KMS-11 (cell line): ENCODE data around the gene KYAT1.

Source experiments
- H2AFZ ChIP-seq: fragments of 200-600 bp; sonication (generic); 2 replicates; pipeline ENCODE4 v1.6.1; 2016; ENCODE audit warnings: antibody characterized with exemption, mixed run types, low read depth
- H3K27ac ChIP-seq: fragments of 200-600 bp; sonication (generic); 2 replicates; pipeline ENCODE4 v1.6.1; 2016; ENCODE audit warnings: mild to moderate bottlenecking, mixed run types
- H3K27me3 ChIP-seq: fragments of 200-600 bp; sonication (generic); 2 replicates; pipeline ENCODE4 v1.6.1; 2017; ENCODE audit warnings: mild to moderate bottlenecking, low read depth, mixed run types, moderate library complexity; ENCODE audit not compliant: insufficient read depth
- H3K36me3 ChIP-seq: fragments of 200-600 bp; sonication (generic); 2 replicates; pipeline ENCODE4 v1.6.1; 2017; ENCODE audit warnings: mild to moderate bottlenecking, mixed run types; ENCODE audit not compliant: insufficient read depth
- H3K4me1 ChIP-seq: fragments of 200-600 bp; sonication (generic); 2 replicates; pipeline ENCODE4 v1.6.1; 2016; ENCODE audit warnings: mild to moderate bottlenecking, low read depth, mixed run types; ENCODE audit not compliant: poor library complexity, severe bottlenecking
- H3K4me2 ChIP-seq: fragments of 200-600 bp; sonication (generic); 2 replicates; pipeline ENCODE4 v1.7.0; 2016; ENCODE audit warnings: mild to moderate bottlenecking, mixed run types
- H3K4me3 ChIP-seq: fragments of 200-600 bp; sonication (generic); IDR thresholded peaks from 2 replicates; pipeline ENCODE4 v1.6.1; 2017; ENCODE audit warnings: low read depth, low read length, mixed read lengths; ENCODE audit not compliant: insufficient read depth
- H3K79me2 ChIP-seq: fragments of 200-600 bp; sonication (generic); 2 replicates; pipeline ENCODE4 v1.6.1; 2016; ENCODE audit warnings: low read depth, mixed run types; ENCODE audit not compliant: insufficient read depth
- H3K9ac ChIP-seq: fragments of 200-600 bp; sonication (generic); 2 replicates; pipeline ENCODE4 v1.6.1; 2016; ENCODE audit warnings: mild to moderate bottlenecking, mixed run types
- H4K20me1 ChIP-seq: fragments of 200-600 bp; sonication (generic); 2 replicates; pipeline ENCODE4 v1.6.1; 2016; ENCODE audit warnings: mild to moderate bottlenecking, mixed run types; ENCODE audit not compliant: insufficient read depth
- TF ChIP-seq, protein P1 (sequence below): fragments of 200-600 bp; sonication (generic); conservative IDR thresholded peaks from 2 replicates; pipeline ENCODE4 v1.6.1; 2017; ENCODE audit warnings: low read depth, mild to moderate bottlenecking, antibody characterized with exemption, low read length, moderate library complexity, mixed read lengths

Gene KYAT1

DNA sequence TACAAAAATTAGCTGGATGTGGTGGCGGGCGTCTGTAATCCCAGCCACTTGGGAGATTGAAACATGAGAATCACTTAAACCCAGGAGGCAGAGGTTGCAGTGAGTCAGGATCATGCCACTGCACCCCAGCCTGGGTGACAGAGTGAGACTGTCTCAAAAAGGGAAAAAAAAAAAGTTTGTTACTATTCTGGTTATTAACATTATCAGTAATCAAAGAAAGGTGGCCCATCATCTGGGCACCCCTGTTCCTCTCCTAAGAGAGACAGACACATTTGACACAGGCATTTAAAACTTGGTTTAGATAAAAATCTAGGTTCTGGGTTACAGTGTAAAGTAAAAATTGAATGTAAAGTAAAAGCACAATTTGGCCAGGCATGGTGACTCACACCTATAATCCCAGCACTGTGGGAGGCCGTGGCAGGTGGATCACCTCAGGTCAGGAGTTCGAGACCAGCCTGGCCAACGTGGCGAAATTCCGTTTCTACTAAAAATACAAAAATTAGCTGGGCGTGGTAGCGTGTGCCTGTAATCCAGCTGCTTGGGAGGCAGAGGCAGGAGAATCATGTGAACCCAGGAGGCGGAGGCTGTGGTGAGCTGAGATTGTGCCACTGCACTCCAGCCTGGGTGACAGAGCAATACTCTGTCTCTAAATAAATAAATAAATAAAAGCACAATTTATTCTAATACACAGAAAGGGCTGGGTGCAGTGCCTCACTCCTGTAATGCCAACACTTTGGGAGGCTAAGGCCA is 22.3 kb upstream of the KYAT1 start:
- H3K9ac ChIP-seq: no peak overlapping the region
- H3K79me2 ChIP-seq: no peaks in the 10 kb centered on the region
- TF ChIP-seq, protein P1, sequence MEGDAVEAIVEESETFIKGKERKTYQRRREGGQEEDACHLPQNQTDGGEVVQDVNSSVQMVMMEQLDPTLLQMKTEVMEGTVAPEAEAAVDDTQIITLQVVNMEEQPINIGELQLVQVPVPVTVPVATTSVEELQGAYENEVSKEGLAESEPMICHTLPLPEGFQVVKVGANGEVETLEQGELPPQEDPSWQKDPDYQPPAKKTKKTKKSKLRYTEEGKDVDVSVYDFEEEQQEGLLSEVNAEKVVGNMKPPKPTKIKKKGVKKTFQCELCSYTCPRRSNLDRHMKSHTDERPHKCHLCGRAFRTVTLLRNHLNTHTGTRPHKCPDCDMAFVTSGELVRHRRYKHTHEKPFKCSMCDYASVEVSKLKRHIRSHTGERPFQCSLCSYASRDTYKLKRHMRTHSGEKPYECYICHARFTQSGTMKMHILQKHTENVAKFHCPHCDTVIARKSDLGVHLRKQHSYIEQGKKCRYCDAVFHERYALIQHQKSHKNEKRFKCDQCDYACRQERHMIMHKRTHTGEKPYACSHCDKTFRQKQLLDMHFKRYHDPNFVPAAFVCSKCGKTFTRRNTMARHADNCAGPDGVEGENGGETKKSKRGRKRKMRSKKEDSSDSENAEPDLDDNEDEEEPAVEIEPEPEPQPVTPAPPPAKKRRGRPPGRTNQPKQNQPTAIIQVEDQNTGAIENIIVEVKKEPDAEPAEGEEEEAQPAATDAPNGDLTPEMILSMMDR: no peak
- H3K4me3 ChIP-seq: no peak overlapping the region
- no peaks in the 10 kb centered on the region for H4K20me1 ChIP-seq
- no peaks in the 10 kb centered on the region for H3K27me3 ChIP-seq
- H3K4me2 ChIP-seq: no peak overlapping the region
- no peak overlapping the region for H2AFZ ChIP-seq
- H3K4me1 ChIP-seq: no peaks in the 10 kb centered on the region
- peaks cover 6% of the 10 kb centered on the region; the same call in 1 of the 2 replicates for H3K36me3 ChIP-seq
- no peak overlapping the region for H3K27ac ChIP-seq

DNA sequence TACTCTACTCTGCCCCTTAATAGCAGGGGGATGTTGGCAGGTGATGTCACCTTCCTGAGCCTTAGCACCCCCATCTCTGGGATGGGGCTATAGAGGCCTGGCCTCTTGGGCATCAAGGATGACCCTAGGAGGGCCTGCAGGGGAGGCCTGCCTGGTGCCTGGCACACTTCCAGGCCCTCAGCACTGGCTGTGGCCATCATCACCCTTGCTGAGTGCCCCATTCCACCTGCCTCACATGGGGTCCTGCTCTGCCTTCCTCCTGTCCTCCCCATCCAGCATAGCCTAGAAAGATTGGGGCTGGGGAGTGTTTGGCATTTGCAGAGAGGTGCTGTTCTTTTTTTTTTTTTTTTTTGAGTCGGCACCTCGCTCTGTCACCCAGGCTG is 21.3 kb upstream of the KYAT1 start:
- Histone ChIP-seq H3K27ac (no peak overlapping the region), H4K20me1 (no peaks in the 10 kb centered on the region), H3K4me3 (no peak overlapping the region), H3K4me2 (no peak overlapping the region), H2AFZ (no peak overlapping the region), H3K79me2 (no peaks in the 10 kb centered on the region), H3K4me1 (no peaks in the 10 kb centered on the region), H3K36me3 (peaks cover 6% of the 10 kb centered on the region; the same call in 1 of the 2 replicates), H3K9ac (no peak overlapping the region), H3K27me3 (no peaks in the 10 kb centered on the region)
- TF ChIP-seq, protein P1: no peak

DNA sequence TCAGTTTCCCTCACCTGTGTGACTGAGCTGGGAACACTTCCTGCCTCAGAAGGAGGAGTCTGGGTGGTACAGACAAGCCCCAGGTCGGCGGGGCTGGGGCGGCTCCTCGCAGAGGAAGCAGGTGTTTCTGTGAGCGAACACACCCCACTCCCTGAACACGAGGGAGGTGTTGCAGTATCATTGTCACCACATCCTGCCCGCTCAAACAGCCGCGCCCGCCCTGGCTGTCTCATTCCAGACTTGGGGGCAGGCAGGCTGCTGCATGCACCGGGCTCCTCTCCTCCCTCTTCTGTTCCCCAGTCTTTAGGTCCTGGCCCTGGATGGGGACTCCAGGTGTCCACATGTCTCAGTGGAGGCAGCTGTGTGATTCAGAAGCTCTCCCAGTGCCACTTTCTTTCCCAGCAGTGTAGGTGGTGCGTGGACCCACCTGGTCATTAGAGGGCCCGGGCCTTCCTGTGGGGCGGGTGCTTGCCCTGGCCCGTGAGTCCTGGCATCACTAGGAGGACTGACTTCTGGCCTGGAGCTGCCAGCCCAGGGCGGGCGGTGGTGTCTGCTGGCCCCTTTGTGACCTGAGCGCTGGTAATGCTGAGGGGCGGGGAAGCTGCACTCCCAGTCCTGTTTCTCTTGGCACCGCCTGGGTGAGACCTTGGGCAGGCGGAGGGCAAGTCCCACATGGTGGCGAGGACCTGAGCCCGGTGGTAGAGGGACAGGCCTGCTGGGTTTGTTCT is 20.8 kb upstream of the KYAT1 start:
- Histone ChIP-seq H4K20me1 (no peaks in the 10 kb centered on the region), H3K4me1 (no peaks in the 10 kb centered on the region), H3K79me2 (no peaks in the 10 kb centered on the region), H3K4me3 (no peak overlapping the region), H3K36me3 (peaks cover 2% of the 10 kb centered on the region; the same call in 1 of the 2 replicates), H3K27me3 (no peaks in the 10 kb centered on the region), H3K9ac (no peak overlapping the region), H2AFZ (no peak overlapping the region), H3K27ac (no peak overlapping the region), H3K4me2 (no peak overlapping the region)
- TF ChIP-seq, protein P1: no peak

DNA sequence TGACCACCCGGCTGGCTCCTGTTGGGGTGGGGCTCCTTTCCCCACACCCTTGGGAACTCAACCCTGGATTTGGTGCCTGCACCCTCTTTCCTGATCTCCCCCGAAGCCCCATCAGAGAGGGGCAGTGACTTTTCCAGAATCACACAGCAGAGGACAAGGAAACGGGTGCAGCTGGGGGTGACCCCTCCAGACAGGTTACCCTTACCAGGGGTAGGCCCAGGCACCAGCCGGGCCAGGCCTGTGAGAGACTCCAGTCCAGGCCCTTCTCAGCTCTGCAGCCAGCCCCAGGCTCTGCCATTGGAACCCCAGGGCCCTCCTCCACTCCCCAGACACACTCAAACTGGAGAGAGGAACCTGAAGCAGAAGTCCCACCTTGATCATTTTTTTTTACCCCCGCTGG is 20.1 kb upstream of the KYAT1 start:
- no peak overlapping the region for H3K9ac ChIP-seq
- TF ChIP-seq, protein P1: no peak
- H3K27me3 ChIP-seq: no peaks in the 10 kb centered on the region
- no peaks in the 10 kb centered on the region for H3K4me1 ChIP-seq
- H2AFZ ChIP-seq: no peak overlapping the region
- no peak overlapping the region for H3K4me2 ChIP-seq
- H4K20me1 ChIP-seq: no peaks in the 10 kb centered on the region
- H3K4me3 ChIP-seq: no peak overlapping the region
- no peaks in the 10 kb centered on the region; the same call in 1 of the 2 replicates for H3K36me3 ChIP-seq
- H3K79me2 ChIP-seq: no peaks in the 10 kb centered on the region
- no peak overlapping the region for H3K27ac ChIP-seq
